ENCODE measurements around the gene PTPRR. TPM values are rescaled to one million over a fixed set of nuclear protein-coding genes. Genes with fewer than 3 reads are reported as not detected.

Gene PTPRR
- total and polyA plus RNA-seq, 2 donors (not counting 3 experiments of a cell fraction or from before 2014, with no cell fraction given) = 0.46 to 1.1 TPM

- H3K79me2 ChIP-seq (ENCODE audit: control insufficient read depth, insufficient read depth, low read length) = no peaks in the 10 kb centered on the region
Observed at GRCh38 chr12:70815056-70815455, 105.5 kb downstream of the PTPRR start.

More at GRCh38 chr12:70815056-70815455, 105.5 kb downstream of the PTPRR start:
- Histone ChIP-seq H3K4me2 (ENCODE audit: insufficient read depth, low read length) (no peak overlapping the region), H3K27me3 (ENCODE audit: control insufficient read depth in 2 of 2, insufficient read depth in 2 of 2, low read length in 2 of 2) (no peaks in the 10 kb centered on the region), H3K4me1 (ENCODE audit: control insufficient read depth, extremely low read depth, insufficient read depth, low read length) (no peaks in the 10 kb centered on the region), H3K4me3 (replicated peaks in 1 of 3; ENCODE audit: insufficient read depth in 1 of 3, low read depth in 1 of 3, low read length in 3 of 3) (no peak overlapping the region), H4K20me1 (replicated peaks; ENCODE audit: control insufficient read depth, extremely low read depth, insufficient read depth, low read length) (no peaks in the 10 kb centered on the region), H3K9me3 (replicated peaks; ENCODE audit: control insufficient read depth, insufficient read depth, low read length) (no peaks in the 10 kb centered on the region), H3K27ac (ENCODE audit: insufficient read depth, low read depth, low read length) (no peak overlapping the region), H3K9ac (replicated peaks; ENCODE audit: extremely low read depth, insufficient read depth, low read length) (no peak overlapping the region), H3K9me1 (replicated peaks; ENCODE audit: control insufficient read depth, extremely low read depth, insufficient read depth, low read length) (no peaks in the 10 kb centered on the region), H2AFZ (ENCODE audit: low read depth, low read length) (no peak overlapping the region), H3K36me3 (ENCODE audit: control insufficient read depth in 2 of 2, extremely low read depth in 1 of 2, insufficient read depth in 2 of 2, low read length in 2 of 2) (no peaks in the 10 kb centered on the region)
- dilution Hi-C loops (cut with MboI; ENCODE audit: extremely low pct_ligation_motif_present, low sequenced_read_pairs) (no loop called here), intact Hi-C loops (cut with micrococcal nuclease) (no loop called here)
- no peak for FAIRE-seq
- TF ChIP-seq MYC (IDR thresholded peaks at IDR 0.05; ENCODE audit: low read depth, low read length) = no peak
- no peak for TF ChIP-seq POLR2A (IDR thresholded peaks at IDR 0.05; ENCODE audit: low read depth, low read length)
- TF ChIP-seq CTCF (IDR thresholded peaks at IDR 0.05; ENCODE audit: extremely low read depth in 1 of 2, insufficient read depth in 1 of 2, low read depth in 1 of 2, low read length in 2 of 2) = no peak
- no peak for TF ChIP-seq EZH2 (IDR thresholded peaks at IDR 0.05; ENCODE audit: borderline replicate concordance, low read depth, low read length, severe bottlenecking)
- no peak for TF ChIP-seq GATA2 (IDR thresholded peaks at IDR 0.05; ENCODE audit: insufficient read depth, insufficient read length, low read depth, low read length)
- no peak for TF ChIP-seq FOS (IDR thresholded peaks at IDR 0.05; ENCODE audit: borderline replicate concordance, insufficient read depth, low read length)
- TF ChIP-seq POLR2AphosphoS5 (IDR thresholded peaks at IDR 0.05; ENCODE audit: insufficient read depth, low read depth, low read length) = no peak
- no peak for TF ChIP-seq MAX (IDR thresholded peaks at IDR 0.05; ENCODE audit: insufficient read depth, insufficient read length)
- no peak for TF ChIP-seq JUN (IDR thresholded peaks at IDR 0.05; ENCODE audit: borderline replicate concordance, insufficient read depth, insufficient read length, low read depth)
- ChIA-PET CTCF (no interaction called here), POLR2A (no interaction called here)
- DNase-seq (ENCODE audit: low read depth, low spot score) = no peak
- no TSS peak for BruUV-seq (replicated peaks)
